GM10248 (cell line): Measurements from ENCODE around the gene BICRA.

Source experiments
- CTCF ChIA-PET: fragments of 300-600 bp; sonication (Branson Sonifier 250); formaldehyde crosslinking; extraction: SDS; loops from one replicate; lab custom pipeline; 2021; ENCODE audit warnings: antibody characterized with exemption; lab: Yijun Ruan, JAX
- POLR2A ChIA-PET: fragments of 350-650 bp; sonication (Branson Sonifier 250); formaldehyde crosslinking; extraction: SDS; loops from one replicate; lab custom pipeline; 2020; ENCODE audit warnings: antibody characterized with exemption; lab: Yijun Ruan, JAX
- DNase-seq: peaks from one replicate; pipeline ENCODE4 v3.0.0; 2012; ENCODE audit errors: extremely low spot score
- TF ChIP-seq, protein P1 (sequence below): IDR thresholded peaks from 2 replicates; pipeline ENCODE4 v1.5.1; 2012; ENCODE audit warnings: mild to moderate bottlenecking, low read depth; ENCODE audit errors: extremely low read depth, missing control alignments, control extremely low read depth

BICRA gene

DNA sequence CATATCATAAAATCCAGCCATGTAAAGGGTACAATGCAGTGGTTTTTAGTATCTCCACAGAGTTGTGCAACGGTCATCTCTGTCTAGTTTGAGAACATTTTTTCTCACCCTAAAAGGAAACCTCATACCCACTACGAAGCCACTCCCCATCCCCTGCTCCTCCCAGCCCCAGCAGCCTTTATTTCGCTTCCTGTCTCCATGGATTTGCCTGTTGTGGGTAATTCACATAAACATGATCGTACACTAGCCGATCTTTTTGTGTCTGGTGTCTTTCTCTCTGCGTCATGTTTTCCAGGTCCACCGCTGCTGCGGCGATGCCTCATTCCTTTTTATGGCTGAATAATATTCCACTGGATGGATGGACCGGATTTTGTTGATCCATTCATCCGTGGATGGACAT, 28.6 kb downstream of the BICRA start:
- CTCF ChIA-PET, result no interaction called here
- no peak for DNase-seq
- TF ChIP-seq, protein P1, sequence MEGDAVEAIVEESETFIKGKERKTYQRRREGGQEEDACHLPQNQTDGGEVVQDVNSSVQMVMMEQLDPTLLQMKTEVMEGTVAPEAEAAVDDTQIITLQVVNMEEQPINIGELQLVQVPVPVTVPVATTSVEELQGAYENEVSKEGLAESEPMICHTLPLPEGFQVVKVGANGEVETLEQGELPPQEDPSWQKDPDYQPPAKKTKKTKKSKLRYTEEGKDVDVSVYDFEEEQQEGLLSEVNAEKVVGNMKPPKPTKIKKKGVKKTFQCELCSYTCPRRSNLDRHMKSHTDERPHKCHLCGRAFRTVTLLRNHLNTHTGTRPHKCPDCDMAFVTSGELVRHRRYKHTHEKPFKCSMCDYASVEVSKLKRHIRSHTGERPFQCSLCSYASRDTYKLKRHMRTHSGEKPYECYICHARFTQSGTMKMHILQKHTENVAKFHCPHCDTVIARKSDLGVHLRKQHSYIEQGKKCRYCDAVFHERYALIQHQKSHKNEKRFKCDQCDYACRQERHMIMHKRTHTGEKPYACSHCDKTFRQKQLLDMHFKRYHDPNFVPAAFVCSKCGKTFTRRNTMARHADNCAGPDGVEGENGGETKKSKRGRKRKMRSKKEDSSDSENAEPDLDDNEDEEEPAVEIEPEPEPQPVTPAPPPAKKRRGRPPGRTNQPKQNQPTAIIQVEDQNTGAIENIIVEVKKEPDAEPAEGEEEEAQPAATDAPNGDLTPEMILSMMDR, result no peak
- POLR2A ChIA-PET, result no interaction called here

DNA sequence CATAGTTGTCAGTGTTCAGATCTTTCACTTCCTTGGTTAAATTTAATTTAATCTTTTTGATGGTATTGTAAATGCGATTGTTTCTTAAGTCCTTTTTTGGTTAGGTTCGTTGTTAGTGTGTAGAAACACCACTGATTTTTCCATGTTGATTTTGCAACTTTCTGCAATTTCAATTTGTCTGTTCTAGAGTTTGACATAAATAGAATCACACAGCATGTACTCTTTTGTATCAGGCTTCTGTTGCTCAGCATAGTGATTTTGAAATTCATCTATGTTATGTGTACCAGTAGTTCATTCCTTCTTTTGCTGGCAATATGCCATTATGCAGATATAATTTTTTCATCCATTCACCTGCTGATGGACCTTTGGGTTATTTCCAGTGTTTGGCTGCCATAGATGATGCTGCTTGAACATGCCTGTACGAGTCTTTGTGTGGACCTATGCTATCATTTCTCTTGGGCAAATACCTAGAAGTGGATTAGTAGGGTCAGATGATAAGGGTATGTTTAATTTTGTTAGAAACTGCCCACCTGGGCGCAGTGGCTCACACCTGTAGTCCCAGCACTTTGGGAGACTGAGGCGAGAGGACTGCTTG, 33.1 kb downstream of the BICRA start:
- no peak for DNase-seq
- TF ChIP-seq, protein P1, result no peak
- POLR2A ChIA-PET, result no interaction called here
- CTCF ChIA-PET, result no interaction called here

DNA sequence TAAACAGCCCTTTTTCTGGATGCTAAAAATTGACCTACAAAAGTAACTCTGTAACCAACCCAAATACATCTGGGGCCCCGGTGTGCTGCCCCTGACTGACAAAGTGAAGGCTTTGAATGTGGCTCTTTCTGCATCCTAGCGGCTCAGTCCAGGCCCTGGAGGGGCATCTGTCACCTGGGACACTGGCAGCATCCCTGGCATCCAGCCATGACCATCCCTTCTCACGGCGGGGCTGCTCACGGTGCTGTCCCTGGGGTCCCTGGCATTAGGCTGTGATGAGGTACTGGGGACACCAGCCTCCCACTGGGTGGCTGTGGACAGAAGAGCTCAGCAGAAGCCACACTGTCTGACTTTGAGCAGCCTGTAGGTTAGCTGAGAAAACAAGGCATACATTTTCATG, 34.3 kb downstream of the BICRA start:
- ChIA-PET POLR2A (no interaction called here), CTCF (interaction anchor here (0.7 kb wide), 1 partner anchor 16 kb away, joined by 3 read pairs; no protein-coding TSS in a partner anchor)
- TF ChIP-seq, protein P1, result no peak
- DNase-seq, result no peak

DNA sequence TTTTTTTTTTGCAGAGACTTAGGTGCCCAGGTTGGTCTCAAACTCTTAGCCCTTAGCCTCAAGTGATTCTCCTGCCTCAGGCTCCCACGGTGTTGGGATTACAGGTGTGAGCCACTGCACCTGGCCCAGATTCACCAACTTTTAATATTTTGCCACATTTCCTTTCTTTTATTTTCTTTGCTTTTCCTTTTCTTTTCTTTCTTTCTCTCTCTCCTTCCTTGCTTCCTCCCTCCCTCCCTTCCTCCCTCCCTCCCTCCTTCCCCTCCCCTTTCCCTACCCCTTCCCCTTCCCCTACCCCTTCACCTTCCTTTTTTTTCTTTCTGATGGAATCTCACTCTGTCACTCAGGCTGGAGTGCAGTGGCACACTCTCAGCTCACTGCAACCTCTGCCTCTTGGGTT, 35.3 kb downstream of the BICRA start:
- DNase-seq, result no peak

DNA sequence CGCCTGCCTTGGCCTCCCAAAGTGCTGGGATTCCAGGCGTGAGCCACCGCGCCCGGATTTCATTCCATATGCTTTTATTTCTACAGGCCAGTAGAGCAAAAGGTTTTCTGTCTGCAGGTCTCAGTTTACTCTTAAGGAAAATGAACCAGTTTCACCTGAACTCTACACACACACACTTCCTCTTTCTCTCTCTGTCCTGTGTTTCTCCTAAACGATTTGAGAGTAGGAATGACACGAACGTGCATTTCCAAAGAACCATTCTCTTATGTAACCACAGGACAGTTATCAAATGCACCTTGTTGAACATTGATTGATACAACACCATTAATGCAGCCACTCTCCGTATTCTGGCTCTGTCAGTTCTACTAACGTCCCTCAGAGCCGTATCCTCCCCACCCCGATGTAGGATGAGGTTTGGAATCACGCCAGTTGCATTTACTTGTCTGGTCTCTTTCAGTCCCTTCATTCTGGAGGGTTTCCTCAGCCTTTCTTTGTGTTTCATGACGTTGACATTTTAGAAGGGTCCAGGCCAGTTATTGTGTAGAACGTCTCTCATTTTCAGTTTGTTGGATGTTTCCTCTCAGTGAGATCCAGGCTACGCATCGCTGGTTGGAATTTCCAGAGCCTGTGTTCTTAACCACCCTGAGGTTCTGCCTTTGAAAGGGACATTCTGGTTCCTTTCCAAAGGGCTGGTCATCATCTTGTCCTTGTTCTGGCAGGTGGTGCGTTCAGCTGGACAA, 36.0 kb downstream of the BICRA start:
- ChIA-PET CTCF (no interaction called here), POLR2A (no interaction called here)
- TF ChIP-seq, protein P1, result no peak
- no peak for DNase-seq

More for the DNA sequence above, 35.3 kb downstream of the BICRA start:
- TF ChIP-seq, protein P1, result no peak
- POLR2A ChIA-PET, result no interaction called here
- CTCF ChIA-PET, result interaction anchor here (0.7 kb wide), 1 partner anchor 15 kb away, joined by 3 read pairs; no protein-coding TSS in a partner anchor

DNA sequence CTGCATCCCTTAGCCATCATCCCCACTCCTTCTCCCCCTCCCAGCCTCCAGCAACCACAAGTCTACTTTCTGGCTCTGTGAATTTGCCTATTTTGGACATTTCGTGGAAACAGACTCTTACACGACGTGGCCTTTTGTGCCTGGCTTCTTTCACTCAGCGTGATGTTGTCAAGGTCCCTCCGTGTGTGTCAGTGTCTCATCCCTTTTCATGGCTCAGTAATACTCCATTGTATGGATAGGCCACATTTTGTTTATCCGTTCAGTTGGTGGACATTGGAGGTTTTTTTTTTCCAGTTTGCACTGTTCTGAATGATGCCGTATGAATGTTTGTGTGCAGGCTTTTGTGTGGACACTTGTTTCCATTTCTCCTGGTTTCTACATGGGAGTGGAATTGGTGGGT, 38.0 kb downstream of the BICRA start:
- DNase-seq, result no peak
- TF ChIP-seq, protein P1, result no peak
- POLR2A ChIA-PET, result no interaction called here
- CTCF ChIA-PET, result no interaction called here
